HG03575 (cell line): ENCODE results near the gene ZNF81.
"Not testable (repeated sequence)": the region's sequence is repeated elsewhere in the genome, so short reads cannot be mapped to it uniquely, and the experiment has no call there.

Experiments
- ATAC-seq: cut with Tn5 transposase; IDR thresholded peaks from one replicate; pipeline ENCODE4 v1.9.1; 2021; ENCODE audit not compliant: unreplicated experiment, insufficient number of reproducible peaks, low FRiP score; ENCODE audit errors: extremely low read depth

Gene ZNF81

GRCh38 chrX:47902161-47902560 is 65.5 kb downstream of the ZNF81 start:
- ATAC-seq, result no peak

GRCh38 chrX:47915886-47916493 is 79.3 kb downstream of the ZNF81 start:
- ATAC-seq, result no peak

GRCh38 chrX:47918274-47918673 is 81.6 kb downstream of the ZNF81 start:
- no peak for ATAC-seq

DNA sequence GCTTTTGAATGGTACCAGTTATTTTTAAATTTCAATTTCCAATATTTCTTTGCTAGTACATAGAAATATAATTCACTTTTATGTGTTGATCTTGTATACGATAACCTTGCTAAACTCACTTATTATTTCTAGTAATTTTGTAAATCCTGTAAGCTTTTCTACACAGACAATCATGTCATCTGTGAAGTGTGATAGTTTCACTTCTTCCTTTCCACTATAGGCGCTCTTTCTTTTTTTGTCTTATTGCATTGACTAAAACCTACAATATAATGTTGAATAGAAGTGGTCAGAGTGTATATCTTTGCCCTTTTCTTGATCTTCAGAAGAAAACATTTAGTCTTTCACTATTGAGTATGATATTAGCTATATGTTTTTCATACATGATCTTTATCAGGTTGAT is 90.5 kb downstream of the ZNF81 start:
- no peak for ATAC-seq

- ATAC-seq, result not testable (repeated sequence)
Observed at GRCh38 chrX:47931970-47932369, 95.3 kb downstream of the ZNF81 start.

DNA sequence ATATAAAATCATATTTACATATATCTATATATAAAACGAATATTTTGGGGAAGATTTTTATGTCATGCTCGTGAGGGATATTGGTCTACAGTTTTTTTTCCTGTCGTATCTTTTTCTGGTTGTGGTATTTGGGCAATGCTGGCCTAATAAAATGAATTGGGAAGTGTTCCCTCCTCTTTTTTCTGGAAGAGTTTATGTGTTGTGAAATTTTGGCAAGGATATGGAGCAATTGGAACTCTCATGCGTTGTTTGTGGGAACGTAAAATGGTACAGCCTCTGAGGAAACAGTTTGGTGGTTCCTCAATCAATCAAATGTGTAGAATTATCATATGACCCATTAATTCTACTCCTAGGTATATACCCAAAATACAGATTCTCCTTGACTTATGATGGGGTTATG is 97.2 kb downstream of the ZNF81 start:
- ATAC-seq, result no peak

GRCh38 chrX:47936224-47936939 is 99.7 kb downstream of the ZNF81 start:
- no peak for ATAC-seq

GRCh38 chrX:47936940-47937317 is 100.2 kb downstream of the ZNF81 start:
- no peak for ATAC-seq

GRCh38 chrX:47940448-47940847 is 103.7 kb downstream of the ZNF81 start:
- no peak for ATAC-seq

DNA sequence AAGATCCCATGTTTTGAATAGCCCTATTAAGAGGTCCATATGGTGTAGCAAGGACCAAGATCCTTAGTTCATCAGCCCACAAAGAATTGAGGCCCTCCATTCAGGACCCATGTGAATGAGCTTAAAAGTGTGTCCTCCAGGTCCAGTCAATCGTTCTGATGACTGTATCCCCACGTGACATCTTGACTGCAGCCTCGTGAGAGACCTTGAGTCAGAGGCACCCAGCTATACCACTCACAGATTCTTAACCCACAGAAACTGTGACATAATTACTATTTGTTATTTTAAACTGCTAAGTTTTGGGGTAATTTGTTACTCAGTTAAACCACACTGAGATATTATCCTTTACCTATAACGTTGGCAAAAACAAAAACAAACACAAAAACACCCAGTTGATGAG is 104.7 kb downstream of the ZNF81 start:
- ATAC-seq, result no peak

GRCh38 chrX:47955295-47955694 is 118.6 kb downstream of the ZNF81 start:
- ATAC-seq, result not testable (repeated sequence)

- ATAC-seq, result no peak
Observed at GRCh38 chrX:47956016-47956415, 119.3 kb downstream of the ZNF81 start.

DNA sequence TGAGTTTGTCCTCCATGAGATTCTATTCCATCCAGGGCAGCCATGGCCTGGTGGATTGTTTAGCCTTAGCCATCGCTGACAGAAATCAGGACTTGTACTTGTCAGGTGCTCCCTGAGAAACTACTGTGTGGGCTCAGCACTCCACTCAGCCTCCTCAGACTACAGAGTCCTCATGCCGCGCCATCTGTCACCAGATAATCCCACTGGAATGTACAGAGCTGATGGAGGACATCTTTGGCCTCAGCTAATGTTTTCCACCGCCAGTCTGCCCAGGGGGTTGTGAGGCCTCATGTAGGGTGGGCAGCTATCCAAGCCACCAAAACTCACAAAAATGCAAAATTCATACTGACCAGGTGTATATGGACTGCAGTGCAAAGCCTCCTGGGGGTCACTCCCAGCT is 121.5 kb downstream of the ZNF81 start:
- ATAC-seq, result not testable (repeated sequence)

DNA sequence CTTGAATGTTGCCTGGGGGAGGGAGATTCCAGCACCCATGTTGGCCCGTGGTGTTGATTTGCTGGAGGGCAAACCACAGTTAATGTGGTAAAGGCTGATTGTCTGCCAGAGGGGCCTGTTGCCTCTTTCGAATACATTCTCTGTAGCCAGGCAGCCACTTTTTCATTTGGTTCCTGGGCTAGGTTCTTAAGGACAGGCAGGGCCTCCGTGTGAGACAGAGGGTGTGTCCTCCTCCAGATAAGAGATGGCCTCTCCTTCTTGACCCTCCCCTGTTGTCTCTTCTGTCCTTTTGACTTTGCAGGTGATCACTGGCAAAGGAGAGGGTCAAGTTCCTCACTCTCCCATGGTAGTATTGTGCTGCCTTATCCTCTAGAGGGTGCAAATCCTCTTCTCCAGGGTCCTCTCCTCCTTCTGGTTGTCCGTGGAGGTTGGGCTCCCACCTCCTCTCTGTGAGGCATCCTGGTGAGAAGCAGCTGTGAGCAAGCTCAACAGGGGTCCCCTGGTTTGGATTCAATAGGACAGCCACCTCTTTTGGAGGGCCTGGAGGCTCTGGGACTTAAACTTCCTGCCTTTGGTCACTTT is 122.2 kb downstream of the ZNF81 start:
- no peak for ATAC-seq

- ATAC-seq, result no peak
Observed at GRCh38 chrX:47960406-47960805, 123.7 kb downstream of the ZNF81 start.

- ATAC-seq, result not testable (repeated sequence)
Observed at GRCh38 chrX:47961830-47962229, 125.1 kb downstream of the ZNF81 start.

GRCh38 chrX:47965526-47965925 is 128.8 kb downstream of the ZNF81 start:
- ATAC-seq, result not testable (repeated sequence)
